Measurements from ENCODE around the gene ZNF205.
"Not testable (repeated sequence)": the region's sequence is repeated elsewhere in the genome, so short reads cannot be mapped to it uniquely, and the experiment has no call there.

ZNF205 gene

GRCh38 chr16:3075946-3076345, 36.4 kb upstream of the ZNF205 start:
- peak overlapping the region; percentile 78 for H3K4me3 Mint-ChIP-seq
- not testable (repeated sequence) for H3K9me3 Mint-ChIP-seq, ATAC-seq
- H3K27ac Mint-ChIP-seq, result peak overlapping the region; percentile 92
- DNase-seq (ENCODE audit: low spot score in 2 of 2), result peak in 1 of 2 donors; percentile 67
- peaks cover 88% of the 10 kb centered on the region for H3K4me1 Mint-ChIP-seq
- H3K36me3 Mint-ChIP-seq, result peaks cover 74% of the 10 kb centered on the region

DNA sequence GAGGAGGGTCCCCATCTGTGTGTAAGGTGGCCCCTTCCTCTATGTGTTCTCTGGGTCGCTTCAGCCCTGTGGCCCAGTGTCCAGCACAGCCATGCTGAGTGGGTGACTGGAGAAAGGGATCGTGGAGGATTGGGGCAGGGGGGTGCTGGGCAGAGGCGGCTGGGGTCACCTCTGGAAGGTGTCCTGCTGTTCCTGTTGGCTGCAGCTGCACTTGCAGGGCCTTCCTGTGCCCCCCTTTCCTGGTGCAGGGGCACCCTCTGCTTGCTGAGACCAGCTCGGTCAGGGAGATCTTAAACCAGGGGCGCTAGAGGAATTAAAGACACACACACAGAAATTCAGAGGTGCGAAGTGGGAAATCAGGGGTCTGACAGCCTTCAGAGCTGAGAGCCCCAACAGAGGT, 35.8 kb upstream of the ZNF205 start:
- Mint-ChIP-seq H3K36me3 (peaks cover 68% of the 10 kb centered on the region), H3K9me3 (peaks cover 5% of the 10 kb centered on the region), H3K4me1 (peaks cover 86% of the 10 kb centered on the region), H3K4me3 (peak overlapping the region; percentile 78), H3K27ac (peak overlapping the region; percentile 92)
- ATAC-seq, result no peak
- peak in 1 of 2 donors; percentile 71 for DNase-seq (ENCODE audit: low spot score in 2 of 2)

GRCh38 chr16:3080024-3080423, 32.4 kb upstream of the ZNF205 start:
- ATAC-seq (no peak), DNase-seq (ENCODE audit: low spot score in 2 of 2) (no peak)
- H3K27ac Mint-ChIP-seq, result peak overlapping the region; percentile 87
- H3K9me3 Mint-ChIP-seq, result peaks cover 5% of the 10 kb centered on the region
- peaks cover 76% of the 10 kb centered on the region for H3K4me1 Mint-ChIP-seq
- peaks cover 35% of the 10 kb centered on the region for H3K36me3 Mint-ChIP-seq
- H3K4me3 Mint-ChIP-seq, result no peak overlapping the region

GRCh38 chr16:3081957-3082356, 30.4 kb upstream of the ZNF205 start:
- not testable (repeated sequence) for DNase-seq (ENCODE audit: low spot score in 2 of 2); H3K4me3 Mint-ChIP-seq; ATAC-seq; H3K27ac Mint-ChIP-seq; H3K9me3 Mint-ChIP-seq
- peaks cover 60% of the 10 kb centered on the region for H3K4me1 Mint-ChIP-seq
- H3K36me3 Mint-ChIP-seq, result peaks cover 16% of the 10 kb centered on the region

DNA sequence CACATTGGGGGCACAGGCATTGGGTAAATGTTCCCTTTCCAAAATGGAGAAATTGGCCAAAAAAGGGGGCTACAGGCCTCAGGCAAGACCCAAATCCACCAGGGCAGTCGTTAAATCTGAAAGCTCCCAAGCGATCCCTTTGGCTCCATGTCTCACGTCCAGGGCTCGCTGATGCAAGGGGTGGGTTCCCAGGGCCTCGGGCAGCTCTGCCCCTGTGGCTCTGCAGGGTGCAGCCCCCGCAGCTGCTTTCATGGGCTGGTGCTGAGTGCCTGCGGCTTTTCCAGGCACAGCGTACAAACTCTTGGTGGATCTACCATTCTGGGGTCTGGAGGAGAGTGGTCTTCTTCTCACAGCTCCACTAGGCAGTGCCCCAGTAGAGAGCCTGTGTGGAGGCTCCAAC, 29.0 kb upstream of the ZNF205 start:
- H3K4me1 Mint-ChIP-seq, result peaks cover 60% of the 10 kb centered on the region
- H3K4me3 Mint-ChIP-seq; H3K27ac Mint-ChIP-seq; H3K36me3 Mint-ChIP-seq; DNase-seq (ENCODE audit: low spot score in 2 of 2); ATAC-seq; H3K9me3 Mint-ChIP-seq: not testable (repeated sequence)

GRCh38 chr16:3084491-3084890, 27.9 kb upstream of the ZNF205 start:
- ATAC-seq, result no peak
- DNase-seq (ENCODE audit: low spot score in 2 of 2), result no peak
- Mint-ChIP-seq H3K9me3 (peaks cover 3% of the 10 kb centered on the region), H3K36me3 (peaks cover 6% of the 10 kb centered on the region), H3K4me3 (no peak overlapping the region), H3K4me1 (peaks cover 59% of the 10 kb centered on the region), H3K27ac (no peak overlapping the region)

- Mint-ChIP-seq H3K27ac (peak overlapping the region; percentile 64), H3K9me3 (peaks cover 3% of the 10 kb centered on the region), H3K4me1 (peaks cover 52% of the 10 kb centered on the region), H3K36me3 (peaks cover 6% of the 10 kb centered on the region), H3K4me3 (peak overlapping the region; percentile 54)
- DNase-seq (ENCODE audit: low spot score in 2 of 2), result no peak
- no peak for ATAC-seq
Measured at GRCh38 chr16:3084969-3085670, 27.3 kb upstream of the ZNF205 start.

- peaks cover 50% of the 10 kb centered on the region for H3K4me1 Mint-ChIP-seq
- H3K36me3 Mint-ChIP-seq, result peaks cover 6% of the 10 kb centered on the region
- H3K27ac Mint-ChIP-seq, result peak overlapping the region; percentile 90
- peak overlapping the region; percentile 54 for H3K4me3 Mint-ChIP-seq
- no peak for DNase-seq (ENCODE audit: low spot score in 2 of 2)
- no peaks in the 10 kb centered on the region for H3K9me3 Mint-ChIP-seq
- ATAC-seq, result no peak
Measured at GRCh38 chr16:3085868-3086595, 26.4 kb upstream of the ZNF205 start.

- no peak for DNase-seq (ENCODE audit: low spot score in 2 of 2)
- peaks cover 51% of the 10 kb centered on the region for H3K4me1 Mint-ChIP-seq
- ATAC-seq, result peak; percentile 65
- H3K27ac Mint-ChIP-seq, result peak overlapping the region; percentile 90
- H3K4me3 Mint-ChIP-seq, result peak overlapping the region; percentile 54
- no peaks in the 10 kb centered on the region for H3K9me3 Mint-ChIP-seq
- H3K36me3 Mint-ChIP-seq, result peaks cover 6% of the 10 kb centered on the region
Measured at GRCh38 chr16:3086596-3087242, 25.7 kb upstream of the ZNF205 start.

GRCh38 chr16:3087243-3088235, 24.8 kb upstream of the ZNF205 start:
- no peak for DNase-seq (ENCODE audit: low spot score in 2 of 2)
- peak; percentile 52 for ATAC-seq
- Mint-ChIP-seq H3K4me3 (peak overlapping the region; percentile 54), H3K9me3 (no peaks in the 10 kb centered on the region), H3K4me1 (peaks cover 47% of the 10 kb centered on the region), H3K27ac (peak overlapping the region; percentile 90), H3K36me3 (peaks cover 6% of the 10 kb centered on the region)

- Mint-ChIP-seq H3K36me3 (peaks cover 6% of the 10 kb centered on the region), H3K27ac (peak overlapping the region; percentile 90), H3K4me3 (peak overlapping the region; percentile 54), H3K9me3 (no peaks in the 10 kb centered on the region), H3K4me1 (peaks cover 39% of the 10 kb centered on the region)
- DNase-seq (ENCODE audit: low spot score in 2 of 2) (no peak), ATAC-seq (no peak)
Measured at GRCh38 chr16:3088450-3088849, 23.9 kb upstream of the ZNF205 start.

GRCh38 chr16:3088925-3089716, 23.3 kb upstream of the ZNF205 start:
- Mint-ChIP-seq H3K9me3 (no peaks in the 10 kb centered on the region), H3K27ac (peak overlapping the region; percentile 90), H3K4me3 (no peak overlapping the region), H3K4me1 (peaks cover 34% of the 10 kb centered on the region), H3K36me3 (peaks cover 6% of the 10 kb centered on the region)
- DNase-seq (ENCODE audit: low spot score in 2 of 2) (no peak), ATAC-seq (no peak)

- H3K36me3 Mint-ChIP-seq, result peaks cover 6% of the 10 kb centered on the region
- H3K4me1 Mint-ChIP-seq, result peaks cover 40% of the 10 kb centered on the region
- no peak for ATAC-seq
Measured at GRCh38 chr16:3089717-3090592, 22.4 kb upstream of the ZNF205 start.

More at GRCh38 chr16:3089717-3090592, 22.4 kb upstream of the ZNF205 start:
- no peaks in the 10 kb centered on the region for H3K9me3 Mint-ChIP-seq
- H3K27ac Mint-ChIP-seq, result peak overlapping the region; percentile 78
- DNase-seq (ENCODE audit: low spot score in 2 of 2), result no peak
- no peak overlapping the region for H3K4me3 Mint-ChIP-seq
